ENCODE data around the gene AFF3. TPM values are rescaled to one million over a fixed set of nuclear protein-coding genes. Genes with fewer than 3 reads are reported as not detected.

The AFF3 gene
- total and polyA plus RNA-seq, 2 of the 4 experiments (the other 2 are of a cell fraction) = 12.9 to 14.3 TPM

- Histone ChIP-seq H4K5ac (ENCODE audit: low read depth, low read length) (no peak overlapping the region; the same call in 1 of the 2 replicates), H2AK5ac (ENCODE audit: low read depth, low read length) (no peak overlapping the region), H2AFZ (replicated peaks; ENCODE audit: low read length, poor library complexity) (no peak overlapping the region), H2BK15ac (ENCODE audit: low read depth, low read length) (peak overlapping the region; percentile 88; the same call in 1 of the 3 replicates), H2AK9ac (replicated peaks; ENCODE audit: low read depth, low read length, poor library complexity) (no peak overlapping the region), H2BK120ac (ENCODE audit: low read depth, low read length) (peak overlapping the region; percentile 77; the same call in 1 of the 2 replicates), H2BK20ac (ENCODE audit: low read depth, low read length) (peak overlapping the region; percentile 80; the same call in 1 of the 2 replicates), H3K4me3 (ENCODE audit: insufficient read depth, low read depth, low read length) (no peak overlapping the region), H3K4me1 (ENCODE audit: control insufficient read depth, insufficient read depth, low read length) (peaks cover 16% of the 10 kb centered on the region), H3K9ac (ENCODE audit: low read depth, low read length) (no peak overlapping the region), H3K18ac (ENCODE audit: low read depth, low read length) (peak overlapping the region; percentile 65; the same call in 1 of the 2 replicates), H4K20me1 (ENCODE audit: insufficient read depth, low read length) (no peaks in the 10 kb centered on the region), H4K8ac (ENCODE audit: low read depth in 2 of 2, low read length in 2 of 2) (peak overlapping the region in 1 of 2 experiments; percentile 31; a peak in 2 of 4 replicates), H3K27ac (ENCODE audit: insufficient read depth, low read length) (no peak overlapping the region), H4K91ac (ENCODE audit: insufficient read depth, low read depth, low read length) (peak overlapping the region; percentile 59; the same call in 1 of the 2 replicates), H3K9me3 (ENCODE audit: control insufficient read depth, insufficient read depth, low read length) (no peaks in the 10 kb centered on the region), H3K79me1 (ENCODE audit: low read depth in 1 of 2, low read length in 2 of 2) (peaks cover 47 to 68% of the 10 kb centered on the region in 2 experiments), H3K56ac (ENCODE audit: extremely low read depth, insufficient read depth, low read length) (peak overlapping the region; percentile 21; the same call in 1 of the 2 replicates), H3K14ac (replicated peaks; ENCODE audit: low read depth, low read length) (0 out of 2 replicates have a peak overlapping the region, but pooled peaks have one; percentile 70), H2BK5ac (ENCODE audit: low read depth, low read length, poor library complexity, severe bottlenecking) (peak overlapping the region; percentile 52), H3K23ac (ENCODE audit: low read depth, low read length) (peak overlapping the region; percentile 60; the same call in 1 of the 2 replicates), H3K4me2 (ENCODE audit: low read depth, low read length) (peak overlapping the region; percentile 50; the same call in 1 of the 2 replicates), H3K36me3 (ENCODE audit: control insufficient read depth, insufficient read depth, low read length) (peaks cover 11% of the 10 kb centered on the region; the same call in 1 of the 2 replicates), H3K4ac (ENCODE audit: low read depth, low read length) (peak overlapping the region; percentile 33), H3K27me3 (ENCODE audit: control insufficient read depth, insufficient read depth, low read length) (no peaks in the 10 kb centered on the region), H3K9me1 (ENCODE audit: insufficient read depth, low read length) (peaks cover 25% of the 10 kb centered on the region)
- DNase-seq (peak; percentile 49), ATAC-seq (ENCODE audit: low read depth) (peak; percentile 36; the same call in 1 of the 2 replicates)
- intact Hi-C loops (cut with micrococcal nuclease) = loop anchor here (2.0 kb wide), 1 partner anchor 45 kb away; no protein-coding TSS in a partner anchor
- no TSS peak for BruUV-seq (replicated peaks)
- in situ Hi-C loops (cut with MboI; ENCODE audit: low sequenced_read_pairs) = no loop called here
- dilution Hi-C loops (cut with HindIII; ENCODE audit: low sequenced_read_pairs, unreplicated experiment) = no loop called here
- POLR2A ChIA-PET (ENCODE audit: unreplicated experiment) = interaction anchor here (0.6 kb wide), 1 partner anchor 15 kb away, joined by 6 read pairs; no protein-coding TSS in a partner anchor
- CTCF ChIA-PET = interaction anchor here (1.0 kb wide), 1 partner anchor 10 kb away, joined by 3 read pairs; no protein-coding TSS in a partner anchor
- TF ChIP-seq SMC3 (IDR thresholded peaks at IDR 0.05; ENCODE audit: low read depth, low read length) (no peak), POLR2A (IDR thresholded peaks at IDR 0.05; ENCODE audit: low read depth, low read length) (no peak), MAFK (IDR thresholded peaks at IDR 0.05; ENCODE audit: low read depth, low read length) (no peak), RFX5 (IDR thresholded peaks at IDR 0.05; ENCODE audit: low read depth, low read length) (no peak), MAZ (IDR thresholded peaks at IDR 0.05; ENCODE audit: borderline replicate concordance, low read depth, low read length) (no peak), MXI1 (IDR thresholded peaks at IDR 0.05; ENCODE audit: borderline replicate concordance, low read depth, low read length) (no peak)
These were observed 84.5 kb downstream of the AFF3 start for GRCh38 chr2:100057901-100058261.

All from IMR-90 (cell line).